Left hindlimb (tissue), 1 donor: Measurements from ENCODE around the gene GPR148.

Source experiments
- DNase-seq: peaks from one replicate; pipeline ENCODE4 v3.0.0-alpha.2; 2018

Gene GPR148

DNA sequence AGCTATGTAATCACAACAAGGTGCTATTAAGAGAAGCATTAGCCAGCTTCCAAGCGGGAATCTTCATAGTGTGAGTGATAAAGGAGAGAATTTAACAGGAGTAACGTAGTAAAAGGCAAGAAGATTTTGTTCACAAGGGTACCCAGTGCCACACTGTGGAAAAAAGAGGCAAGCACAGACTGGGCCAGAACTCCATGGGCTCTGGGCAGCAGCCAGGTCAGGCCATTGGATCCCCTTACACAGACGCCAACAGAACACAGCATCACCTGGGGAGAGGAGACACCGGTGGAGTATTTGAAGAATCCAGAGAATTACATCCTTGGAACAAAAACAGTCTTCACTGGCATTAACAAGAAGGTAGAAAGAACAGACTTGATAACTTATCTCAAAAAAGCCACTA is 47.7 kb downstream of the GPR148 start:
- DNase-seq, result no peak

DNA sequence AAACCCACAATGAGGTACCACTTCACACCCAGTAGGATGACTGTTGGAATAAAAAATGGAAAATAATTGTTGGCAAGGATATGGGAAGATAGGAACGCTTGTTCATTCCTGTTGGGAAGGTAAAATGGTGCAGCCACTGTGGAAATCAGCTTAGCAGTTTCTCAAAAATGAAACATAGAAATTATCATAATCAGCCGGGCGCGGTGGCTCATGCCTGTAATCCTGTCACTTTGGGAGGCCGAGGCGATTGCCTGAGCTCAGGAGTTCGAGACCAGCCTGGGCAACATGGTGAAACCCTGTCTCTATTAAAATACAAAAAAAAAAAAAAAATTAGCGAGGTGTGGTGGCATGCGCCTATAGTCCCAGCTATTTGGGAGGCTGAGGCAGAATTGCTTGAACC is 49.9 kb downstream of the GPR148 start:
- no peak for DNase-seq
